ENCODE results near the gene ZNF22.

- TF ChIP-seq SP1 (IDR thresholded peaks at IDR 0.05) (no peak), NFRKB (IDR thresholded peaks at IDR 0.05) (no peak), ELF4 (IDR thresholded peaks at IDR 0.05) (no peak), ZNF384 (IDR thresholded peaks at IDR 0.05) (no peak), FOXK2 (IDR thresholded peaks at IDR 0.05) (no peak), HDGF (IDR thresholded peaks at IDR 0.05; ENCODE audit: borderline replicate concordance) (no peak), FOXM1 (IDR thresholded peaks at IDR 0.05; ENCODE audit: borderline replicate concordance) (no peak), TARDBP (IDR thresholded peaks at IDR 0.05) (no peak)
Observed at GRCh38 chr10:44968091-44968490, 32.6 kb upstream of the ZNF22 start.

Data from HEK293T (cell line).